ENCODE measurements around the gene PANK2. TPM values are rescaled to one million over a fixed set of nuclear protein-coding genes. Genes with fewer than 3 reads are reported as not detected.
"Not testable (repeated sequence)": the region's sequence is repeated elsewhere in the genome, so short reads cannot be mapped to it uniquely, and the experiment has no call there.

PANK2 gene
- polyA plus RNA-seq (ENCODE audit: insufficient read length), result 25.8 TPM

DNA sequence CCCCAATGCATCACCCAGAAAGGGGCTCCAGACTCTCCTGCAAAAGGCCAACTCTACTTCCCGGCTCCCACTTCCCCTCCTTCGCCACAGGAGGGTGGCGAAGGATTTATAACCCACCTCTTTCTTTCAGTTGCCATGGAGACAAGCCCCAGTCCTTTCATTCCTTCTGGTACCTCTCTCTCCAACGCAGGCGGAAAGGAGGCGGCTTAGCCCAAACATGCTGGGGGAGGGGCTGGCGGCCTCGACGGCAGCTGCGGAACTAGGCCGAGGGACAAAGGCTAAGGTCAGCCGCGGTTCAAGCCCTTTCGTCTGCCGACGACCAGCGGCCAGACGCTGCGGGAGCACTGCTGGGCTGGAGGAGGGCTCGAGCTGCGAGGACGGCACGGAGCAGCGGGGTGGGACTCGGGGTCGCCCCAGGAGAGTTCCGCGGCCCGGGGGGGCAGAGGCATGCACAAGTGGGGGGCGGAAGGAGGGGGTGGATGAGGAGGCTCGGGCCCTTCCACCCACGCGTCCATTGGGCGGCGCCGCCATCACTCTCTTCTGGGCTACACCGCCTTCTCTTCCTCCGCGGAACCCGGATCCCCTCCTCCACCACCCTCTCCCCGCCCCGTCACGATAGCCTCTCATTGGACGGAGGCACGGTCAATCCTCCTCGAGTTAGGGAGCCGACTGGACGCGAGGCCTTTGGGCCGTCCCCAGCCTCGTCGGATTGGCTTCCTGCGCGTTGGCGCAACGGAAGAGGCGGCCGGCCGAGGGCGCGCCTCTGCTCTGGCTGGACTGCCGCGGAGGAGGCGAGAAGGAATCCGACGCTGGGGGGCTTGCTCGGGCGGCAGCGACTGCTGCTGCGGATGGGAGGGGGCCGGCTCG lies at the start of gene PANK2:
Gene PANK2, plus strand, starts transcription at position 766 of the 867 bp plus-strand sequence.
- DNase-seq (ENCODE audit: low read depth), result peak; percentile 98

DNA sequence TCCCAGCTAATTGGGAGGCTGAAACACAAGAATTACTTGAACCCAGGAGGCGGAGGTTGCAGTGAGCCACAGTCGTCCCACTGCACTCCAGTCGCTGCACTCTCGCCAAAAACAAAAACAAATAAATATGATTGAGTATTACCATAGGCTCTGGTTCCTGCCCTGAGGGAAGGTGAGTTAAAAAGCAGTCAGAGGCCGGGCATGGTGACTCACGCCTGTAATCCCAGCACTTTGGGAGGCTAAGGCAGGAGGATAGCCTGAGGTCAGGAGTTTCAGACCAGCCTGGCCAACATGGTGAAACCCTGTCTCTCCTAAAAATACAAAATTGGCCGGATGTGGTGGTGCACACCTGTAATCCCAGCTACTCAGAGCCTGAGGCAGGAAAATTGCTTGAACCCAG lies 49.0 kb upstream of the PANK2 start:
- DNase-seq (ENCODE audit: low read depth), result not testable (repeated sequence)

DNA sequence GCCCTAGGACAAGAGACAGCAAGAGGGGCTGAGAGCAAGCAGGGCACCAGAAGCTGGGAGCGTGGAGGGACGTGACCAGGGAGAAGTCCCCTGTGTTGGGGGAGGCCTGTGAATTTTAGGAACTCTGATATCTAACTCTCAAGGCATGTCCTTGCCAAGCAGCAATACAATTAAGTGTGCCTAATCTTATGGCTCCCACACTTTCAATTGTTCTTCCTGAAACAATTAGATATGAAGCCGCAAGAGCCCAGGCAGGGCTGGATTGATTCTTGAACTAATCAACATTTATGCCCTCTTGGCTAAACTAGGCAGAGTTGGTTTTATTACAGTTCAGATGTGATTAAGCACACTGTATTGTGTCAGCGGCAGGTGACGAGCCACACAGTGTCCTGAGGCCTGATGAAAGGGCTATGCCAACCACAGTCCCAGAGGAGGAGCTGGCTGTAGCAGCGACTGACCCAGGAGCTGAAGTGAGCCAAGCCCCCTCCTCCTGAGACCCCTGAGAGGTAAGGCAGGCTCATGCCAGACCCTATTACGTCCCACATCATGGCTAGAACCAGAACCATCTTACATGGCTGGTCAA lies 46.7 kb upstream of the PANK2 start:
- DNase-seq (ENCODE audit: low read depth), result no peak

GRCh38 chr20:3843490-3843889 lies 45.7 kb upstream of the PANK2 start:
- DNase-seq (ENCODE audit: low read depth), result no peak

GRCh38 chr20:3843990-3844619 lies 45.1 kb upstream of the PANK2 start:
- DNase-seq (ENCODE audit: low read depth), result not testable (repeated sequence)

GRCh38 chr20:3846378-3846739 lies 42.8 kb upstream of the PANK2 start:
- no peak for DNase-seq (ENCODE audit: low read depth)

DNA sequence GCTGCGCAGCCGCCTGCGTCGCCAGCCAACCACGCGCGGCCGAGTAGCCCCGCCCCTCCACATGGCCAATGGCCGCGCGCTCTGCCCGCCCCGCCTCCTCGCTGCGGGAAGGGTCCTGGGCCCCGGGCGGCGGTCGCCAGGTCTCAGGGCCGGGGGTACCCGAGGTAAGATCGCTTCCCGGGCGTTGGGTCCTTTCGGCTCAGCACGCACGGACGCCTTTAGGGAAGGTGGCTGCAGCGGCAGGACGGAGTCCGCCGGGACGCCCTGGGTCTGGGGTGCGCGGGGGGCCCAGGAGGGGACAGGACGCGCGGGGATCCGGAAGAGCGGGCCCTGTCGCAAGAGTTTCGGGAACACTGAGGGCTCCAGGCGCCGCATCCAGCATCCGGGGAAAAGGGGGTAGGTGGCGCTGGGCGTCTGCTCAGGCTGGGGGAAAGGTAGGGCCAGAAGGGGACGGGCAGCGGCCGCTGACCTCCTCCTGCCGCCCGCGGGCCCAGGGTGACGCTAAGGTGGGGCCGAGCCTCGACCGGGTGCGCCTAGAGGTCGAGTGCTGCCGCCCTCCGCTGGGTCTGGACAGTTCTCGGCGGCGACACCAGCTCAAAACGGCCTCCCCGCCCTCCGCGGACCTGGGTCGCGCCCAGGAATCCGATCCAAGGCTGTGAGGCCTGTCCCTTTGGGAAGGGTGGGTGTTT lies 42.3 kb upstream of the PANK2 start, which contains the start of gene MAVS:
Gene MAVS, plus strand, starts transcription at position 95 of the 689 bp plus-strand sequence. CDS start 7,791 bp downstream, outside the sequence.
- DNase-seq (ENCODE audit: low read depth), result peak; percentile 38

DNA sequence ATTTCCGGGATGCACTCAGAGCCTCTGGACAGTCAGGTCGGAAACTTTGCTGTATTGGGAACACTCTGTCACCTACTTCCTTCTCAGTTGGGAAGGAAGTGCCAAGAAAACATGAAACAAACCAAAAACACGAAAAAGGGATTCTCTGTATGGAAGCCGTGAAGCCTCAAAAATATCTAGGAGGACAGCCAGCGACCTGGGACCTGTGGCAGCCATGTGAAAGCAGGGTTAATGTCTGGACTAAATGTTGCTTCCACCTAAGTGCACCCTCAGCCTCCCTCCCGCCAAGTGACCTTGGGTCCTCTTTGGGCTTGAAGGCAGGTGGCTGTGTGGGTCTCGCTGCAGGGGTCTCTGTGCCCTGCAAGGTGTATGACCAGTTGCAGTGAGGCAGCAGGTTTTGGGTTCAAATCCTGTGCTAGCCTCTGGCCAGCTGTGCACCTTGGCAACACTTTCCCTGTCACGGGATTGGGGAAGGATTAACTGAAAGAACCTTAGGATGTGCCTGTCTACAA lies 41.7 kb upstream of the PANK2 start:
- DNase-seq (ENCODE audit: low read depth), result no peak

DNA sequence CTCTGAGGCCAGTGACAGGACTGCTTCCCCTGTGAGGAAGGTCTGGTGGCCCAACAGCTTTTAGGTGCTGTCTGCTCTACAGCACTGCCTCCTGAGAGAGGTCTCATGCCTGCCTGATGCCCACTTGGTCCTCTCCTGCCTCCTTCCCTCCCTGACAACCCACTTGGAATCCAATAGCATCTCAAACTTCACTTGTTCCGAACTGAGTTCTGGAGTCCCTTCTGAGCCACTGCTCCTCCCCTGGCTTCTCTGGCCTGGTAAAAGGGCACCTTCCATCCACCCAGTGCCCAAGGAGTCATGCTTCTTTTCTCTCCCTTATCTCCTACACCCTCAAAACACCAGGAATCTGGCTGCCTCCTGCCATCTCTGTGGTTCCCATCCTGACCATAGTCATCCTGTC lies 40.6 kb upstream of the PANK2 start:
- DNase-seq (ENCODE audit: low read depth), result no peak

GRCh38 chr20:3854462-3854871 lies 34.7 kb upstream of the PANK2 start:
- DNase-seq (ENCODE audit: low read depth), result no peak

DNA sequence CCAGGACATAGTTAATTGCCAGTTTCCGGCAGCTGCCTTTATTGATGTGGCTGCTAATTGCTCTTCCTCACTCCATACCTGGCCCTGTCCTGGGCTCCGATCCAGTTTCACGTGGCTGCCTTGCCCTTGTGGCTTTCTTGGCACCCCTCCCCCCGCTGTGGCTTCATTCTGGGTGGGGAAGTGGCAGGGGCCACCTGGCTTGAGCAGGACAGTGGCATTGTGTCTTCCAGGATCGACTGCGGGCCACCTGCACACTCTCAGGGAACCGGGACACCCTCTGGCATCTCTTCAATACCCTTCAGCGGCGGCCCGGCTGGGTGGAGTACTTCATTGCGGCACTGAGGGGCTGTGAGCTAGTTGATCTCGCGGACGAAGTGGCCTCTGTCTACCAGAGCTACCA lies 31.8 kb upstream of the PANK2 start:
- DNase-seq (ENCODE audit: low read depth), result no peak

- no peak for DNase-seq (ENCODE audit: low read depth)
Observed at GRCh38 chr20:3858689-3859088, 30.5 kb upstream of the PANK2 start.

GRCh38 chr20:3861191-3861590 lies 28.0 kb upstream of the PANK2 start:
- DNase-seq (ENCODE audit: low read depth), result no peak

GRCh38 chr20:3862333-3862732 lies 26.9 kb upstream of the PANK2 start:
- DNase-seq (ENCODE audit: low read depth), result no peak

DNA sequence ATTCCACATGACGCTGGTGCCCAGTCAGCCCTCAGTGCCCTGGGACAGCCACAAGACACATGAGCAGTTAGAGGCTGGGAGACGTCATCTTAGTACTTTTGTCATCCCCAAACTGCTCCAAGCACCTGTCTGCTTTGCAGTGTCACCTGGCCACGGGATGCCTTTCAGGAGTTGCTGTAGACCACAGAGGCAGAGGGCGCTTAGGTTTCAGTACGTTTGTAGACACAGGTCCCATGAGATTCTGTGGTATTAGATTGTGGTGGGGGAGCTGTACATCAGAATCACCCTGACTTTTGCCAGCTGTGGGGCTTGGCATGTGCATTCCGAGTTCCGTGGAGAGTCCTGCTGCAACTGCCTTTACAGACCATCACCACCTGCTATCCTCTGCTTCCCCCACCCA lies 25.9 kb upstream of the PANK2 start:
- DNase-seq (ENCODE audit: low read depth), result no peak

DNA sequence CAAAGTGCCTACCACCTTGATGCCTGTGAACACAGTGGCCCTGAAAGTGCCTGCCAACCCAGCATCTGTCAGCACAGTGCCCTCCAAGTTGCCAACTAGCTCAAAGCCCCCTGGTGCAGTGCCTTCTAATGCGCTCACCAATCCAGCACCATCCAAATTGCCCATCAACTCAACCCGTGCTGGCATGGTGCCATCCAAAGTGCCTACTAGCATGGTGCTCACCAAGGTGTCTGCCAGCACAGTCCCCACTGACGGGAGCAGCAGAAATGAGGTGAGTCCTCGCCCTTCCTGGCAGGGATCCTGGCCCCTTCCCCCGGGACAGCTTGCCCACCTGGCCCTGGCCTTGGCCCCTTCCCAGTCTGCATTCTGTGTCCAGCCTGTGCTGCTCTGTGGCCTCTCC lies 24.7 kb upstream of the PANK2 start:
- DNase-seq (ENCODE audit: low read depth), result no peak

DNA sequence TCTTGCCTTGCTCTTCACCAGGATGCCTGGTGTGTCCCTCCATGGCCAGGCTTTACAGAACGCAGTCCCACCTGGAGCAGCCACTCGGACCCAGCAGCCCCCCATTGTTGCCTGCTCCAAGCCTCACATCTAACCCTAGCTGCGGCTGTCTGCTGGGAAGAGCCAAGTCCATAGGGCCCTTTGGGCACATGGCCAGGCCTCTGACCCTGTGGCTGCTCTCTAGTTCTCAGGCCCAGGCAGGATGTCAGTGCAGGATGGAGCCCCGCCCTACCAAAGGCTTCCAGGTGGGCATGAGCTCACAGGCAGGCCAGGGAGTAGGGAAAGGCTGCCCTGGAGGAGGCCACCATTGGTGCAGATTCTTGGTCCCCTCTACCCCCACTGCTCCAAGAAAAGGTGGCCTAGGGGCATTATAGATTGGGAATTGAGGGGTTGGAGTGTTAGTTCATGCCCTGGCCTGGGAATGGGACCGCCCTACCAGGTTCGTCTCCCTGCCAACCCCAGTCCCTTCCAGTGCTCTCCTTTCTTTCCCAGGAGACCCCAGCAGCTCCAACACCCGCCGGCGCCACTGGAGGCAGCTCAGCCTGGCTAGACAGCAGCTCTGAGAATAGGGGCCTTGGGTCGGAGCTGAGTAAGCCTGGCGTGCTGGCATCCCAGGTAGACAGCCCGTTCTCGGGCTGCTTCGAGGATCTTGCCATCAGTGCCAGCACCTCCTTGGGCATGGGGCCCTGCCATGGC lies 23.9 kb upstream of the PANK2 start:
- DNase-seq (ENCODE audit: low read depth), result no peak

- DNase-seq (ENCODE audit: low read depth), result no peak
Observed at GRCh38 chr20:3865887-3866407, 23.2 kb upstream of the PANK2 start.

DNA sequence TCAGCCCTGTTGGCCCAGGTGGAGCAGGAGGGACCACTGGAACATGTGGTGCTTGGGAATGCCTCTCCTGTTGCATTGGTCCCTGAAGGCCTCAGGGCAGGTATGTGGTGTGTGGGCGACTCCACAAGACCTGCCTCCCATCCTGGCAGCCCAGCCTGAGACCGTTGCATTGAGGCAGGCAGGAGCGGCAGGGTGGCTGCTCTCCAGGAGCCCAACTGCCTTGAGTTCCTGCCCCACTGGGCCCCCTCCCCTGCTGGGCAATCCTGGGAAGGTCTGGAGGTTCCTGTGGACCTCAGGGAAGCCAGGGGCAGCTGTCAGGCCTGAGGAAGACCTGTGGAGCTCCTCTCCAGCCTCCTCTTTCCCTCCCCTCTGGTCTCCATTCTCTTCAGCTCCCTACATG lies 22.7 kb upstream of the PANK2 start:
- no peak for DNase-seq (ENCODE audit: low read depth)

- DNase-seq (ENCODE audit: low read depth), result no peak
Observed at GRCh38 chr20:3867802-3868201, 21.4 kb upstream of the PANK2 start.

All from forelimb muscle (tissue), 1 donor.